Left renal cortex interstitium (tissue), 4 donors: ENCODE results near the gene KRTAP10-12. TPM values are rescaled to one million over a fixed set of nuclear protein-coding genes. Genes with fewer than 3 reads are reported as not detected.

ENCODE experiments used
- DNase-seq, 4 donors: peaks; one replicate each; pipeline ENCODE4 v3.0.0-alpha.2; 2013; ENCODE audit warnings: low read depth in 4 of 4, low spot score in 2 of 4, missing footprints in 1 of 4
- polyA plus RNA-seq, 4 donors: library from polyadenylated mRNA; unstranded; fragments of 120-200 nt; gene quantifications; one replicate each; pipeline ENCODE4 v1.2.1, GENCODE V29; 2013; ENCODE audit not compliant: insufficient read length in 4 of 4

KRTAP10-12 gene
- polyA plus RNA-seq, 4 donors = not detected

DNA sequence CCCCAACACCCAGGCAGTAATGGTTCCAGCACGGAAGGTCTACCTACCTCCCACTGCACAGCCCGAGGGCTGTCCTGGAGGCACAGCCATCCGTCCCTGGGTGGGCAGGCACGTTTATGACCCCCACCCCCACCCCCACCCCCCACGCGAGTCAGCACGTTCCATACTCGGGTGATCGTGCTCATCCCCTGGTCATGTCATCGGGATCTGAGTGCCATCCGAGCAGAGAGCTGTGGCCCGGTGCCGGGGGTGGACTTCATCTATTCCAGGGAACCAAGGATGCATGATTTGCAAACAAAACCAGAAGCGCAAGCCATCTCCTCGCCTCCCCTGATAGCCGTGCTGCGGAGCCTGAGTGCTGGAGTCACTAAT is 13.3 kb downstream of the KRTAP10-12 start:
- DNase-seq = no peak

GRCh38 chr21:44710756-44711326 is 13.9 kb downstream of the KRTAP10-12 start:
- DNase-seq = no peak

- DNase-seq = no peak
Observed at GRCh38 chr21:44711327-44712202, 14.6 kb downstream of the KRTAP10-12 start, which contains the start of gene TSPEAR. Gene TSPEAR (minus strand): TSS chr21:44711572. CDS start chr21:44711514, 58 bp downstream.

DNA sequence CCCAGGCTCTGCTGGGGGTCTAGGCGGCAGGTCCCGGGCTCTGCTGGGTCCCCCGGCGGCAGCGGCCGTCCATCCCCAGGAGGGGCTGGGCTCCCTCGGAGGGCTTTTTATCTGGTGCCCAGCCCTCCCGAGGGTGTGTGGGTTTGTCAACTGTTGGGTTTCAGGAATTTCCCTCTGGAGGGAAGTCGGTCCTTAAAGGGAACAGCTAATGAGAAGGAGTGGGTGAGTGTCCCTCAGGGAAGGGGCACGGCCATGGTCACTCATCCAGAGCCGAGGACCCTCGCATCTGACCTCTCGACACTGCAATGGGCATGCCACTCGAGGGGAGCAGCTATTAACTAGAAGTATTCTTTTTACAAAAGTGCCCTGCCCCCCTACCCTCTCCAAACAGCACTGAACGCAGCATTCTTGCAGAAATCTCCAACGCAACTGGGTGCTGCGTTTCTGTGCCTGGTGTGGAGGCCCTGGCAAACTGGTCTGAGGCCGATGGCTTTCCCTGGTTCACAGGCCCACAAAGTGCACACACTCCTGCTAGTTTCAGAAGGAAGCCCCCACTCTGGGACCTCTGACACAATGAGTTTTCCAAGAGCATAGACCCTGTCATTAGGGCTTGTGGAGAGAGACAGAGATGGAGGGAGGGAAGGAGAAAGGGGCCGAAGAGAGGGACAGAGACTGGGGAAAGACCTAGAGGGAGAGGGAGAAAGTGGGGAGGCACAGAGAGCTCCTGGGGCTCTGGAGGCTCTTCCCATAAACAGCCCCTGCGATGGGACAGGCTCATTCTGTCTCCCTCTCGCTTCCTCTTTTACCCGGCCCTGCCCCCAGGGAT is 15.4 kb downstream of the KRTAP10-12 start:
- DNase-seq = no peak

- DNase-seq = no peak
Observed at GRCh38 chr21:44713130-44713529, 16.2 kb downstream of the KRTAP10-12 start.

GRCh38 chr21:44713846-44714245 is 16.9 kb downstream of the KRTAP10-12 start:
- no peak for DNase-seq

- DNase-seq = no peak
Observed at GRCh38 chr21:44714905-44715304, 17.9 kb downstream of the KRTAP10-12 start.

- DNase-seq = no peak
Observed at GRCh38 chr21:44716984-44717383, 20.0 kb downstream of the KRTAP10-12 start.

DNA sequence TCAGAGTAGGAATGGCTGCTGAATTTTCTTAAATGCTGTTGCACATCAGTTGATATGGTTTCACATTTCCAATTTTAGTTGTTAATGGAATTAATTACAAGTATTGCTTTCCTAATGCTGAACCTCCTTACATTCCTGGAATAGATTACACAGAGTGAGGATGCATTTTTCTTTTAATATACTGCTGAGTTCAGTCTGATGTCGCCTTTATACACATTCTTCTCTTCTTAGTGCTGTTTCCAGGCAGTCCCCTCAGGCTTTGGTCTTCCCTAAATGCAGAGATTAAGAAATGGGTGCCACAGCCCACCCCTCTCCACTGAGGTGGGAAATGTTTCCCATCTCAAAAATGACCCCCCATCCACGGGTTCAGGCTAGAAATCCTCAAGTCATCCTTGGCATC is 21.1 kb downstream of the KRTAP10-12 start:
- DNase-seq = no peak

- no peak for DNase-seq
Observed at GRCh38 chr21:44718571-44718970, 21.6 kb downstream of the KRTAP10-12 start.

GRCh38 chr21:44720170-44720569 is 23.2 kb downstream of the KRTAP10-12 start:
- DNase-seq = no peak

DNA sequence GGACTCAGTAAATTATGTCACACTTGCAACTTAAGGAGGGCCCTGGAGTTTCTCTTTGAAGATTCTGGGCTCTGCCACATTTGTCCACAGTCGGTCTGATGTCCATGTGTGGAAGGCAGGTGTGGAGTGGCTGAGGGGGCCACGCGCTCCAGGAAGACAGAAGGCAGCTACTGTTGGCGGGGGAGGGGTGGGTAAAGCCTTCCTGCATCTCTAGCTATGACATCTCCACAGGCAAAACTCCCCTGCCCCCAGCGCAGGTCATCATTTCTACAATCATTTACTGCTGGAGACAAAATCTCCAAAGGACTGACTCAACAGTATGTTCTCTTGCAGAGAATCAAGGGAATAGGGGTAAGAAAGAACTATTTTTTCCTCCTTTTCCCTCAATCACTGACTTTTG is 25.8 kb downstream of the KRTAP10-12 start:
- DNase-seq = no peak

GRCh38 chr21:44723177-44724131 is 26.5 kb downstream of the KRTAP10-12 start:
- DNase-seq = peak; percentile 41 to 65 (median 52)

GRCh38 chr21:44724196-44724595 is 27.2 kb downstream of the KRTAP10-12 start:
- no peak for DNase-seq

DNA sequence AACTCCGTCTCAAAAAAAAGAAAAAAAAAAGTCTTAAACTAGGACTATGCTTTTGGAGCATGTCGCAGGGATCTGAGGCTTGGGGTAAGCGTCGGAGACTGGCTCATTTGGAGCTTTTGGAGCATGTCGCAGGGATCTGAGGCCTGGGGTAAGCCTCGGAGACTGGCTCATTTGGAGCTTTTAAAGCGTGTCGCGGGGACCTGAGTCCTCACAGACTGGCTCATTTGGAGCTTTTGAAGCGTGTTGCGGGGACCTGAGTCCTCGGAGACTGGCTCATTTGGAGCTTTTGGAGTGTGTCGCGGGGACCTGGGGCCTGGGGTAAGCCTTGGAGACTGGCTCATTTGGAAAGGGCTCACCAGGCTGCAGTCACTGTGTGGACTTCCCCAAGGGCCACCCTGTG is 28.0 kb downstream of the KRTAP10-12 start:
- DNase-seq = no peak

GRCh38 chr21:44726826-44727225 is 29.9 kb downstream of the KRTAP10-12 start:
- no peak for DNase-seq

- no peak for DNase-seq
Observed at GRCh38 chr21:44727321-44727720, 30.3 kb downstream of the KRTAP10-12 start.

DNA sequence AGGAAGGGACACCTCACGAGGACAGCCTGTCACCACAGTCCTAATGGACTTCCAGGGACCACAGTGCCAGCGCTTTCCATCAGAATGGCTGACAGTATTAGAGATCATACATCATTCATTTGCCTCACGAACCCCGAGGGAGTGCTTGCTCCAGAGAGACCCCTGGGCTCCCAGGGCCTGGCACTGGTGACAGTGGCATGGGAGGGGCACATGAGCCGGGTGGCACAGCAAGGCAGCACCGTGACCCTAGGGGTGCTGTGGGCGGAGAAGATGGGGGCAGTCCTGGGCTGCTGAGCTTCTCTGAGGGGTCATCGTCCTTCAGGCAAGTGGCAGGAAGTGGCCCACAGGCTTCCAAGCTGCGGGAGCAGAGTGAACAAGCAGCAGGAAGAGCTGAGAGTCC is 30.8 kb downstream of the KRTAP10-12 start:
- no peak for DNase-seq

- DNase-seq = no peak
Observed at GRCh38 chr21:44728716-44729115, 31.7 kb downstream of the KRTAP10-12 start.
